Hepatocyte (in vitro differentiated cells): Measurements from ENCODE around the gene CLN5. TPM values are rescaled to one million over a fixed set of nuclear protein-coding genes. Genes with fewer than 3 reads are reported as not detected.

ENCODE experiments used
- DNase-seq: peaks from one replicate; pipeline ENCODE4 v3.0.0-alpha.2; 2016; ENCODE audit warnings: low spot score
- H2AFZ ChIP-seq: fragments of 200-600 bp; sonication (generic); 2 replicates; pipeline ENCODE4 v1.6.0; 2016; ENCODE audit warnings: antibody characterized with exemption, mild to moderate bottlenecking
- H3K27ac ChIP-seq: fragments of 200-600 bp; sonication (generic); 2 replicates; pipeline ENCODE4 v1.5.1; 2016; ENCODE audit warnings: mild to moderate bottlenecking
- H3K27me3 ChIP-seq: fragments of 200-600 bp; sonication (generic); 2 replicates; pipeline ENCODE4 v1.6.1; 2016
- H3K36me3 ChIP-seq: fragments of 200-600 bp; sonication (generic); replicated peaks from 2 replicates; pipeline ENCODE4 v1.5.1; 2016; ENCODE audit warnings: low read depth; ENCODE audit not compliant: insufficient read depth
- H3K4me1 ChIP-seq: fragments of 200-600 bp; sonication (generic); 2 replicates; pipeline ENCODE4 v1.5.1; 2016; ENCODE audit warnings: mild to moderate bottlenecking, moderate library complexity; ENCODE audit not compliant: insufficient read depth
- H3K4me2 ChIP-seq: fragments of 200-600 bp; sonication (generic); 2 replicates; pipeline ENCODE4 v1.6.0; 2016
- H3K4me3 ChIP-seq: fragments of 200-600 bp; sonication (generic); 2 replicates; pipeline ENCODE4 v1.5.1; 2016; ENCODE audit warnings: mild to moderate bottlenecking
- H3K79me2 ChIP-seq: fragments of 200-600 bp; sonication (generic); 2 replicates; pipeline ENCODE4 v1.6.0; 2017; ENCODE audit warnings: mild to moderate bottlenecking
- H3K9me2 ChIP-seq: fragments of 200-600 bp; sonication (generic); replicated peaks from 2 replicates; pipeline ENCODE4 v1.6.0; 2017; ENCODE audit warnings: mild to moderate bottlenecking; ENCODE audit not compliant: insufficient read depth
- H3K9me3 ChIP-seq: fragments of 200-600 bp; sonication (generic); 2 replicates; pipeline ENCODE4 v1.5.1; 2016; ENCODE audit warnings: low read depth, mild to moderate bottlenecking
- H4K20me1 ChIP-seq: fragments of 200-600 bp; sonication (generic); 2 replicates; pipeline ENCODE4 v1.6.0; 2016; ENCODE audit warnings: mild to moderate bottlenecking; ENCODE audit not compliant: insufficient read depth, poor library complexity, severe bottlenecking
- CTCF ChIP-seq: fragments of 200-600 bp; sonication (generic); IDR thresholded peaks from 2 replicates; pipeline ENCODE4 v1.5.1; 2016; ENCODE audit warnings: antibody characterized with exemption, mild to moderate bottlenecking; ENCODE audit not compliant: poor library complexity
- EZH2 ChIP-seq: fragments of 200-600 bp; sonication (generic); IDR thresholded peaks from 2 replicates; pipeline ENCODE4 v1.6.1; 2016; ENCODE audit warnings: antibody characterized with exemption, mild to moderate bottlenecking, borderline replicate concordance
- EZH2phosphoT487 ChIP-seq: fragments of 200-600 bp; sonication (generic); IDR thresholded peaks from one replicate; pipeline ENCODE4 v1.6.1; 2018; ENCODE audit warnings: antibody characterized with exemption, mild to moderate bottlenecking, low read depth, moderate library complexity; ENCODE audit not compliant: unreplicated experiment, severe bottlenecking
- WGBS: methylation state at CpG from one replicate; pipeline ENCODE4 v1.1.6; 2016; ENCODE audit warnings: low lambda C conversion rate; ENCODE audit errors: missing lambda C conversion rate; 5-methylcytosine and 5-hydroxymethylcytosine counted together
- polyA plus RNA-seq: library from polyadenylated mRNA; unstranded; fragments of >200 nt; fragmentation: Nextera tagmentation; extraction: Ambion mirVana; gene quantifications from 2 replicates; pipeline ENCODE4 v1.2.1, GENCODE V29; 2016
- total RNA-seq: library from RNA; depleted of rRNA; stranded (reverse); fragments of >200 nt; gene quantifications from 2 replicates; pipeline ENCODE4 v1.2.3, GENCODE V29; 2014

Gene CLN5
- total and polyA plus RNA-seq, 2 experiments from 2014 or later: 31.5 to 45.2 TPM

GRCh38 chr13:76993473-76993872 is 1.6 kb downstream of the CLN5 start:
- Histone ChIP-seq H3K9me3 (no peaks in the 10 kb centered on the region), H4K20me1 (no peaks in the 10 kb centered on the region), H3K36me3 (no peaks in the 10 kb centered on the region), H3K27ac (no peak overlapping the region), H3K79me2 (peaks cover 25% of the 10 kb centered on the region), H3K9me2 (no peaks in the 10 kb centered on the region), H3K27me3 (no peaks in the 10 kb centered on the region), H3K4me3 (no peak overlapping the region), H2AFZ (no peak overlapping the region), H3K4me2 (peak overlapping the region; percentile 87), H3K4me1 (peaks cover 6% of the 10 kb centered on the region)
- TF ChIP-seq EZH2phosphoT487 (no peak), CTCF (no peak), EZH2 (no peak)
- no peak for DNase-seq
- 93% methylated on average over 5 of the region's 5 CpGs for WGBS

- peak overlapping the region; percentile 87 for H3K4me2 ChIP-seq
- H3K36me3 ChIP-seq: no peaks in the 10 kb centered on the region
- no peak overlapping the region for H2AFZ ChIP-seq
- no peak for TF ChIP-seq CTCF
- no peak for TF ChIP-seq EZH2
- WGBS: 94% methylated on average over 3 of the region's 3 CpGs
- H3K9me2 ChIP-seq: no peaks in the 10 kb centered on the region
- H4K20me1 ChIP-seq: no peaks in the 10 kb centered on the region
- peaks cover 6% of the 10 kb centered on the region for H3K4me1 ChIP-seq
- H3K27ac ChIP-seq: no peak overlapping the region
- no peaks in the 10 kb centered on the region for H3K9me3 ChIP-seq
- no peak for DNase-seq
- H3K4me3 ChIP-seq: no peak overlapping the region
- peaks cover 25% of the 10 kb centered on the region for H3K79me2 ChIP-seq
- no peaks in the 10 kb centered on the region for H3K27me3 ChIP-seq
Observed at GRCh38 chr13:76994281-76994680, 2.4 kb downstream of the CLN5 start.

- H3K27ac ChIP-seq: peak overlapping the region; percentile 10
- 54% methylated on average over 1 of the region's 1 CpG for WGBS
Observed at GRCh38 chr13:77000475-77000874, 8.6 kb downstream of the CLN5 start.

More at GRCh38 chr13:77000475-77000874, 8.6 kb downstream of the CLN5 start:
- TF ChIP-seq CTCF (no peak), EZH2phosphoT487 (no peak), EZH2 (no peak)
- no peaks in the 10 kb centered on the region for H3K9me3 ChIP-seq
- H3K36me3 ChIP-seq: no peaks in the 10 kb centered on the region
- no peak overlapping the region for H3K4me3 ChIP-seq
- DNase-seq: no peak
- H3K27me3 ChIP-seq: no peaks in the 10 kb centered on the region
- H2AFZ ChIP-seq: no peak overlapping the region
- H3K79me2 ChIP-seq: peaks cover 4% of the 10 kb centered on the region
- H3K9me2 ChIP-seq: no peaks in the 10 kb centered on the region
- H4K20me1 ChIP-seq: no peaks in the 10 kb centered on the region
- H3K4me2 ChIP-seq: no peak overlapping the region
- peaks cover 10% of the 10 kb centered on the region for H3K4me1 ChIP-seq
